ENCODE measurements around the gene INPP4B.

Gene INPP4B

DNA sequence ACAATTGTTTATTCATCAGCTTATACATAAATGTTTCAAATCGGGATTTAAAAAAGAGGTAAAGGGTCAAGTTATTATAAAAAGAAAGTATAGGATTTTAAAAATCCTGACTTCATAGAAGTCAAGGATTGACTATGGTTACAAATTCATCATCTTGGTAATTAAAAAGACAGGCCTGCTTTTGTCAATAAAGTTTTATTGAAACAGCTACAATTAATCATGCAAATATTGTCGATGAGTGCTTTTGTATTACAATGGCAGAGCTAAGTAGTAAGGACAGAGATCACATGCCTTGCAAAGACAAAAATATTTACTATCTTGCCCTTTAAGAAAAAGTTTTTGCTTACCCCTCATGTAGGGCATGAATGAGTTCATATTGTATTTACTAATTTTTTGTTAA, 614.3 kb downstream of the INPP4B start:
- no peak overlapping the region for H3K4ac ChIP-seq (ENCODE audit: low read length)
- H3K9me3 ChIP-seq (replicated peaks in 1 of 2; ENCODE audit: control insufficient read depth in 2 of 2, insufficient read depth in 1 of 2, low read depth in 1 of 2, low read length in 2 of 2), result no peaks in the 10 kb centered on the region
- no peak overlapping the region for H3K27ac ChIP-seq (replicated peaks; ENCODE audit: low read length)
- no peak overlapping the region for H4K91ac ChIP-seq (ENCODE audit: low read depth, low read length, poor library complexity)
- no peak overlapping the region for H3K4me3 ChIP-seq (ENCODE audit: low read length in 2 of 2)
- H2BK5ac ChIP-seq (ENCODE audit: low read length), result no peak overlapping the region
- H2AK5ac ChIP-seq (ENCODE audit: low read depth, low read length), result no peak overlapping the region
- H2BK15ac ChIP-seq (ENCODE audit: low read length), result no peak overlapping the region
- H2AFZ ChIP-seq (ENCODE audit: low read length), result no peak overlapping the region
- no peak overlapping the region for H2BK120ac ChIP-seq (ENCODE audit: low read depth, low read length)
- no peak overlapping the region for H3K18ac ChIP-seq (ENCODE audit: low read length)
- no peaks in the 10 kb centered on the region for H3K27me3 ChIP-seq (ENCODE audit: control insufficient read depth in 3 of 3, insufficient read depth in 3 of 3, low read depth in 1 of 3, low read length in 3 of 3)
- no peak overlapping the region for H3K9ac ChIP-seq (ENCODE audit: low read depth, low read length, poor library complexity)
- no peaks in the 10 kb centered on the region for H3K36me3 ChIP-seq (replicated peaks in 1 of 2; ENCODE audit: control insufficient read depth in 2 of 2, insufficient read depth in 2 of 2, low read length in 2 of 2)
- H4K8ac ChIP-seq (ENCODE audit: low read depth, low read length), result no peak overlapping the region
- H3K14ac ChIP-seq (ENCODE audit: low read length), result no peak overlapping the region
- no CpG with 5 or more reads among the region's 2 CpGs for WGBS, 2 donors (ENCODE audit: extremely low coverage in 2 of 2, insufficient read length in 2 of 2, insufficient replicate concordance in 1 of 2)
- DNase-seq (ENCODE audit: low spot score), result no peak
- H3K23ac ChIP-seq (ENCODE audit: low read depth, low read length, poor library complexity), result no peak overlapping the region
- H3K4me1 ChIP-seq (ENCODE audit: control insufficient read depth in 2 of 2, insufficient read depth in 1 of 2, low read depth in 1 of 2, low read length in 2 of 2), result no peaks in the 10 kb centered on the region
- no peak overlapping the region for H3K4me2 ChIP-seq (ENCODE audit: insufficient read depth, low read length, poor library complexity, severe bottlenecking)
- no peaks in the 10 kb centered on the region for H3K79me1 ChIP-seq (ENCODE audit: low read depth, low read length)
- H2BK12ac ChIP-seq (ENCODE audit: low read length), result no peak overlapping the region

DNA sequence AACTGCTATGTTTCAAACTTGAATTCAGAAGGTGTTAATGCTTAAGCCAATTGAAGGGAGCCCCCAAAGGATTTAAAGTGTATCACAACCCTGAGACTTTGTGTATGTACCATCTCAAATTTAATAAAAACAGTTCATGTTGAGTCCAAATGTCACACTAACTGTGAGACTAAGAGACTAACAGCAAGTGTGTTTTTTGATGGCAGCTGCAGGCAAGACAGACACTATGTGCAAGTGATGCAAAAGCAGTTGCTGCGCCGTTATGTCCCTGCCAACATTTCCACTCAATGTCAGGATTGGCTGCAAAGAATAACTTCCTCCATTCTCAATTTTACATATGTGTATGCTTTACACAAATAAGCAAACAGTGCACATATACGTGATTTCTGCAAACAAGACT, 615.1 kb downstream of the INPP4B start:
- H3K14ac ChIP-seq (ENCODE audit: low read length), result no peak overlapping the region
- no peaks in the 10 kb centered on the region for H3K36me3 ChIP-seq (replicated peaks in 1 of 2; ENCODE audit: control insufficient read depth in 2 of 2, insufficient read depth in 2 of 2, low read length in 2 of 2)
- H3K9ac ChIP-seq (ENCODE audit: low read depth, low read length, poor library complexity), result no peak overlapping the region
- no peak overlapping the region for H3K4me2 ChIP-seq (ENCODE audit: insufficient read depth, low read length, poor library complexity, severe bottlenecking)
- no peak overlapping the region for H2BK5ac ChIP-seq (ENCODE audit: low read length)
- no peak overlapping the region for H2AFZ ChIP-seq (ENCODE audit: low read length)
- no peak overlapping the region for H4K8ac ChIP-seq (ENCODE audit: low read depth, low read length)
- H2BK12ac ChIP-seq (ENCODE audit: low read length), result no peak overlapping the region
- no CpG with 5 or more reads among the region's 3 CpGs for WGBS, 2 donors (ENCODE audit: extremely low coverage in 2 of 2, insufficient read length in 2 of 2, insufficient replicate concordance in 1 of 2)
- H3K4me3 ChIP-seq (ENCODE audit: low read length in 2 of 2), result no peak overlapping the region
- no peak overlapping the region for H4K91ac ChIP-seq (ENCODE audit: low read depth, low read length, poor library complexity)
- H3K4ac ChIP-seq (ENCODE audit: low read length), result no peak overlapping the region
- no peak overlapping the region for H2AK5ac ChIP-seq (ENCODE audit: low read depth, low read length)
- no peak overlapping the region for H3K18ac ChIP-seq (ENCODE audit: low read length)
- H3K79me1 ChIP-seq (ENCODE audit: low read depth, low read length), result no peaks in the 10 kb centered on the region
- H3K27me3 ChIP-seq (ENCODE audit: control insufficient read depth in 3 of 3, insufficient read depth in 3 of 3, low read depth in 1 of 3, low read length in 3 of 3), result no peaks in the 10 kb centered on the region
- no peaks in the 10 kb centered on the region for H3K4me1 ChIP-seq (ENCODE audit: control insufficient read depth in 2 of 2, insufficient read depth in 1 of 2, low read depth in 1 of 2, low read length in 2 of 2)
- no peak overlapping the region for H3K27ac ChIP-seq (replicated peaks; ENCODE audit: low read length)
- H3K23ac ChIP-seq (ENCODE audit: low read depth, low read length, poor library complexity), result no peak overlapping the region
- H3K9me3 ChIP-seq (replicated peaks in 1 of 2; ENCODE audit: control insufficient read depth in 2 of 2, insufficient read depth in 1 of 2, low read depth in 1 of 2, low read length in 2 of 2), result no peaks in the 10 kb centered on the region
- DNase-seq (ENCODE audit: low spot score), result no peak
- no peak overlapping the region for H2BK120ac ChIP-seq (ENCODE audit: low read depth, low read length)
- no peak overlapping the region for H2BK15ac ChIP-seq (ENCODE audit: low read length)

GRCh38 chr4:142226014-142226413, 620.1 kb downstream of the INPP4B start:
- no peak overlapping the region for H3K4me2 ChIP-seq (ENCODE audit: insufficient read depth, low read length, poor library complexity, severe bottlenecking)
- no peak for DNase-seq (ENCODE audit: low spot score)
- no peak overlapping the region for H2BK5ac ChIP-seq (ENCODE audit: low read length)
- H3K14ac ChIP-seq (ENCODE audit: low read length), result no peak overlapping the region
- H3K23ac ChIP-seq (ENCODE audit: low read depth, low read length, poor library complexity), result no peak overlapping the region
- no peaks in the 10 kb centered on the region for H3K79me1 ChIP-seq (ENCODE audit: low read depth, low read length)
- no peaks in the 10 kb centered on the region for H3K27me3 ChIP-seq (ENCODE audit: control insufficient read depth in 3 of 3, insufficient read depth in 3 of 3, low read depth in 1 of 3, low read length in 3 of 3)
- H3K4me3 ChIP-seq (ENCODE audit: low read length in 2 of 2), result no peak overlapping the region
- no peaks in the 10 kb centered on the region for H3K9me3 ChIP-seq (replicated peaks in 1 of 2; ENCODE audit: control insufficient read depth in 2 of 2, insufficient read depth in 1 of 2, low read depth in 1 of 2, low read length in 2 of 2)
- H2BK15ac ChIP-seq (ENCODE audit: low read length), result no peak overlapping the region
- H2AK5ac ChIP-seq (ENCODE audit: low read depth, low read length), result no peak overlapping the region
- no peaks in the 10 kb centered on the region for H3K36me3 ChIP-seq (replicated peaks in 1 of 2; ENCODE audit: control insufficient read depth in 2 of 2, insufficient read depth in 2 of 2, low read length in 2 of 2)
- H2AFZ ChIP-seq (ENCODE audit: low read length), result no peak overlapping the region
- H4K8ac ChIP-seq (ENCODE audit: low read depth, low read length), result no peak overlapping the region
- no peak overlapping the region for H3K4ac ChIP-seq (ENCODE audit: low read length)
- H3K9ac ChIP-seq (ENCODE audit: low read depth, low read length, poor library complexity), result no peak overlapping the region
- no peak overlapping the region for H4K91ac ChIP-seq (ENCODE audit: low read depth, low read length, poor library complexity)
- no peak overlapping the region for H3K18ac ChIP-seq (ENCODE audit: low read length)
- H3K27ac ChIP-seq (replicated peaks; ENCODE audit: low read length), result no peak overlapping the region
- H3K4me1 ChIP-seq (ENCODE audit: control insufficient read depth in 2 of 2, insufficient read depth in 1 of 2, low read depth in 1 of 2, low read length in 2 of 2), result no peaks in the 10 kb centered on the region
- no peak overlapping the region for H2BK120ac ChIP-seq (ENCODE audit: low read depth, low read length)
- no peak overlapping the region for H2BK12ac ChIP-seq (ENCODE audit: low read length)

DNA sequence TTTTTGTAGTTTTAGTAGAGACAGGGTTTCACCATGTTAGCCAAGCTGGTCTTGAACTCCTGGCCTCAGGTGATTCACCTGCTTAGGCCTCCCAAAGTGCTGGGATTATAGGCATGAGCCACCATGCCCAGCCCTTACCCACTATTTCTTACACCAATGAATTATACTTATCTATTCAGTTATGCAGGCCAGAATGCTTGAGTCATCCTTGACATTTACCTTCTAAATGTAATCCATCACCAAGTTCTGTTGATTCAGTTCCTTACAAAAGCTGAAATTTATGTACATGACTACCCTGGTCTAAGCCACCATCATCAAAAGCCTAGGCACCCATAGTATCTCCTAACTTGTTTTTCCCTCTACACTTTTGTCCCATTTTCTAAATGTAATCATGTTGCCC, 624.0 kb downstream of the INPP4B start:
- no peak overlapping the region for H4K91ac ChIP-seq (ENCODE audit: low read depth, low read length, poor library complexity)
- H3K27me3 ChIP-seq (ENCODE audit: control insufficient read depth in 3 of 3, insufficient read depth in 3 of 3, low read depth in 1 of 3, low read length in 3 of 3), result no peaks in the 10 kb centered on the region
- H2BK15ac ChIP-seq (ENCODE audit: low read length), result no peak overlapping the region
- H3K9me3 ChIP-seq (replicated peaks in 1 of 2; ENCODE audit: control insufficient read depth in 2 of 2, insufficient read depth in 1 of 2, low read depth in 1 of 2, low read length in 2 of 2), result no peaks in the 10 kb centered on the region
- no peak overlapping the region for H3K27ac ChIP-seq (replicated peaks; ENCODE audit: low read length)
- no peak overlapping the region for H2AK5ac ChIP-seq (ENCODE audit: low read depth, low read length)
- no peak overlapping the region for H4K8ac ChIP-seq (ENCODE audit: low read depth, low read length)
- H2AFZ ChIP-seq (ENCODE audit: low read length), result no peak overlapping the region
- no peak for DNase-seq (ENCODE audit: low spot score)
- no peak overlapping the region for H2BK5ac ChIP-seq (ENCODE audit: low read length)
- no peak overlapping the region for H2BK120ac ChIP-seq (ENCODE audit: low read depth, low read length)
- no peak overlapping the region for H3K4ac ChIP-seq (ENCODE audit: low read length)
- H2BK12ac ChIP-seq (ENCODE audit: low read length), result no peak overlapping the region
- no peak overlapping the region for H3K18ac ChIP-seq (ENCODE audit: low read length)
- H3K4me1 ChIP-seq (ENCODE audit: control insufficient read depth in 2 of 2, insufficient read depth in 1 of 2, low read depth in 1 of 2, low read length in 2 of 2), result no peaks in the 10 kb centered on the region
- no peak overlapping the region for H3K4me2 ChIP-seq (ENCODE audit: insufficient read depth, low read length, poor library complexity, severe bottlenecking)
- no peak overlapping the region for H3K14ac ChIP-seq (ENCODE audit: low read length)
- H3K23ac ChIP-seq (ENCODE audit: low read depth, low read length, poor library complexity), result no peak overlapping the region
- H3K9ac ChIP-seq (ENCODE audit: low read depth, low read length, poor library complexity), result no peak overlapping the region
- no peak overlapping the region for H3K4me3 ChIP-seq (ENCODE audit: low read length in 2 of 2)
- no peaks in the 10 kb centered on the region for H3K79me1 ChIP-seq (ENCODE audit: low read depth, low read length)
- no peaks in the 10 kb centered on the region for H3K36me3 ChIP-seq (replicated peaks in 1 of 2; ENCODE audit: control insufficient read depth in 2 of 2, insufficient read depth in 2 of 2, low read length in 2 of 2)
